ENCODE data around the gene C2orf76.

DNA sequence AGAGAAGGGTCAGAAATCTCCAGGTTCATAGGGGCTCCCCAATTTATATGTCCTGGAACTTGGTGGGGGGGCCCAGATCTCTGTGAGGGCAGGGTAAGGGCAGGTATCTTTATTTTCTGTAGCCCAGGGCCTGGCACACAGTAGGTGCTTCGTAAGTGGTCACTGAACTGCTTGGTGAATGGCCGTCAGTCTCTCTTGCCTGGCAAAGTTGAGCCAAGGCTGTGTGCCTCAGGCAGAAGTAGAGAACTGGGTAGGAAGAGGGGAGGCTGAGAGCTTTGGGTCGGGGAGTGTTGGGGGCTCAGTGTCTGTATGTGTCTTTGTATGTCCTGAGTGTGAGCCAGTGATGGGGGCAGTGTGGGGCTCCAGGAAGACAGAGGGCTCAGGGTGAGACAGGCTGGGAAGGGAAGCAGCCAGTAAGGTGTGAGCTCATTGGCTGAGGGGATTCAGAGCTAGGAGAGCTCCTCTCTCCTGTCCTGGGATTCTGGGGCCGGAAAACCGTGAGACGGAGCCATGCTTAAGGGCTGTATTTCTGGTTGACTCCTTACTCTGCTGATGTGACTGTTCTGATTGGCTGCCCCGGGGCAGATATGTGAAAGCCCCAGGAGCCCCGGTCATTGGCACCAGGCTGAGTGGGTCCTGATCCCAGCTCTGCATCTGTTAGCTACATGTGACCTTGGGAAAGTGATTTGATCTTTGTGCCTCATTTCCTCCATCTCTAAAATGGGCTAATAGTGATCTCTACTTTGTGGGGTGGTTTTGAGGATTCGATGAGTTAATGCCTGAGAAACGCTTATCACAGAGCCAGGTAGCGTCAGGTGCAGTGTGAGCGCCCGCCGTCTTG is 112.7 kb downstream of the C2orf76 start:
- TF ChIP-seq, protein P1, sequence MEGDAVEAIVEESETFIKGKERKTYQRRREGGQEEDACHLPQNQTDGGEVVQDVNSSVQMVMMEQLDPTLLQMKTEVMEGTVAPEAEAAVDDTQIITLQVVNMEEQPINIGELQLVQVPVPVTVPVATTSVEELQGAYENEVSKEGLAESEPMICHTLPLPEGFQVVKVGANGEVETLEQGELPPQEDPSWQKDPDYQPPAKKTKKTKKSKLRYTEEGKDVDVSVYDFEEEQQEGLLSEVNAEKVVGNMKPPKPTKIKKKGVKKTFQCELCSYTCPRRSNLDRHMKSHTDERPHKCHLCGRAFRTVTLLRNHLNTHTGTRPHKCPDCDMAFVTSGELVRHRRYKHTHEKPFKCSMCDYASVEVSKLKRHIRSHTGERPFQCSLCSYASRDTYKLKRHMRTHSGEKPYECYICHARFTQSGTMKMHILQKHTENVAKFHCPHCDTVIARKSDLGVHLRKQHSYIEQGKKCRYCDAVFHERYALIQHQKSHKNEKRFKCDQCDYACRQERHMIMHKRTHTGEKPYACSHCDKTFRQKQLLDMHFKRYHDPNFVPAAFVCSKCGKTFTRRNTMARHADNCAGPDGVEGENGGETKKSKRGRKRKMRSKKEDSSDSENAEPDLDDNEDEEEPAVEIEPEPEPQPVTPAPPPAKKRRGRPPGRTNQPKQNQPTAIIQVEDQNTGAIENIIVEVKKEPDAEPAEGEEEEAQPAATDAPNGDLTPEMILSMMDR (conservative IDR thresholded peaks at IDR 0.05; ENCODE audit: low read length): no peak
- no peak for TF ChIP-seq EZH2phosphoT487 (IDR thresholded peaks at IDR 0.05; ENCODE audit: borderline replicate concordance, low read depth, low read length)
